Measurements from ENCODE around the gene ZNF263. TPM values are rescaled to one million over a fixed set of nuclear protein-coding genes. Genes with fewer than 3 reads are reported as not detected.
A peak's percentile ranks its signal among the peaks of the same experiment; 100 is the strongest.

The ZNF263 gene
- total RNA-seq = 34.9 TPM
- polyA plus RNA-seq (ENCODE audit: insufficient read depth in 1 of 8, insufficient read length in 8 of 8, low replicate concordance in 1 of 8) = 10 to 100 TPM; 23.3 to 30.3 (median 27.4) TPM
- long read RNA-seq, donor 1, partial matches to known transcripts = 0 of 3 reads
- long read RNA-seq, donor 1, other reads (novel, unspliced or antisense) = 0 of 3 reads
- long read RNA-seq, donor 2, partial matches to known transcripts = 0 of 1 reads
- long read RNA-seq, donor 2, other reads (novel, unspliced or antisense) = 0 of 1 reads
- long read RNA-seq, donor 3, partial matches to known transcripts = 0 of 4 reads
- long read RNA-seq, donor 3, other reads (novel, unspliced or antisense) = 0 of 4 reads
- long read RNA-seq, donor 4, partial matches to known transcripts = 0 of 4 reads
- long read RNA-seq, donor 4, other reads (novel, unspliced or antisense) = 0 of 4 reads
- long read RNA-seq, donor 5, partial matches to known transcripts = 0 of 10 reads
- long read RNA-seq, donor 5, other reads (novel, unspliced or antisense) = 6 of 10 reads
- long read RNA-seq, donor 6, partial matches to known transcripts = 0 of 7 reads
- long read RNA-seq, donor 6, other reads (novel, unspliced or antisense) = 0 of 7 reads
- long read RNA-seq, donor 7, partial matches to known transcripts = 0 of 5 reads
- long read RNA-seq, donor 7, other reads (novel, unspliced or antisense) = 0 of 5 reads
- long read RNA-seq, donor 8, partial matches to known transcripts = 6 of 9 reads
- long read RNA-seq, donor 8, other reads (novel, unspliced or antisense) = 0 of 9 reads
- long read RNA-seq, donor 9 = 0 reads
- long read RNA-seq, donor 10, partial matches to known transcripts = 5 of 10 reads
- long read RNA-seq, donor 10, other reads (novel, unspliced or antisense) = 0 of 10 reads
- long read RNA-seq, donor 11, partial matches to known transcripts = 0 of 2 reads
- long read RNA-seq, donor 11, other reads (novel, unspliced or antisense) = 0 of 2 reads

DNA sequence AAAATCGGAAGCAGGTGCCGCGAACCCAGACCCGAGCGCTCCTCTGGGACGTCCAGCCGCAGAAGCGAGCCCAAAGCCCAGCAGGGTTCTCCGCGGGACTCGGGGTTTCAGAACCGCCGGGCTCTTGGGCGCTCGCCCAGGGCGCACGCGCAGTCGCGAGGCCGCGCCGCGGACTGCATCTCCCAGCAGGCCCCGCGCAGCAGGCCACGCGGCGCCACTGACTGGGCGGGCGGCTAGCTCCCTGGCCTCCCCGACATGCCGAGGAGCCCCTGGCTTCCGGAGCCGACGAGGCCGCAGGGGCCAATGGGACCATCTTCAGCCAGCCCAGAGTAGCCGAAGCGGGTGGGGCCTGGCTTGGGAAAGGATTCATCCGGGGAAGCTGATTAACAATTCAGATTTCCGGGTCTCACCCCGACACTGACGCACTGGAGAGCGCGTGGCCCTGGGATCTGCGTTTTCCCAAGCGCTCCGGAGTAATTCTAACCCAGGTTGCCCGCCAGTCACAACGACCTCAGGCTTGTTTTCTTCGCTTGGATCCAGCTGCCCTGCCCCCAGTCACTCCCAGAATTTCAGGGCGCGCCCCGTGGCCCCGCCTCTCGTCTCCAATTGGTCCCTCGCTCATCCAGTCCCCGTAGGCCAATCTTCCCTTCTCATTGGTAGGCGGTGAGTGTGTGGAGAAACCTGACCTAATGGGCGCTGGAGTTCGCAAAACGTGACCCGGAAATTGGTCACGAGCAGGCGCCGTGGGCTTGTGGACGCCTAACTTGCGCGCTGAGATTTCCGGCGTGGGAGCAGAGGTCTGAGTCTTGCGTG lies at the start of gene ZNF263:
TSS of gene ZNF263 (plus strand) at position 762 of the 813 bp plus-strand sequence. CDS start 328 bp downstream, outside the sequence.
- peak within 1 kb of the TSS; percentile 71 for H3K4me3 ChIP-seq (ENCODE audit: low read length)
- H3K36me3 ChIP-seq (ENCODE audit: control insufficient read depth, insufficient read depth, low read length) = peaks cover 29% of the 10 kb centered on the region
- H3K9me3 ChIP-seq (replicated peaks; ENCODE audit: control insufficient read depth, low read depth, low read length) = peaks cover 23% of the 10 kb centered on the region
- peaks cover 22% of the 10 kb centered on the region for H3K4me1 ChIP-seq (ENCODE audit: control insufficient read depth, insufficient read depth, low read length)
- DNase-seq = peak; percentile 100
- under 1% methylated on average over 72 of the region's 72 CpGs for WGBS (ENCODE audit: insufficient coverage)
- H3K27ac ChIP-seq (ENCODE audit: low read length) = peak within 1 kb of the TSS; percentile 100
- H3K27me3 ChIP-seq (ENCODE audit: control insufficient read depth, insufficient read depth, low read length) = no peaks in the 10 kb centered on the region

DNA sequence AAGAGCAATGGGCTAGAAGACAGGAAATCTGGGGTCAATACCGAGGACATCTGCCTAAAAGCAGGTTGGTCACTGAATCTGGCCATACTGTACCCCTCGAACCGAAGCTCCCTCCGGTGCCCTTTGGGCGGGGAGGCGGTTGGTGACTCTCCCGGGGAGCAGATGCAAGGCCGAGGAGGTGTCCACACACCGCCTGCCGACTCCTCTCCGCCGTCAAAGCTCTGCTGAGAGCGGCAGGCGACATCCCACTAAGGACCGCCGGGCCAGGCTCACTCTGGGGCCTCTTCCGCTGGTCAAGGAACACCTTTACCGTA lies 48.8 kb upstream of the ZNF263 start:
- Histone ChIP-seq H3K27ac (ENCODE audit: low read length) (peak overlapping the region; percentile 98), H3K4me1 (ENCODE audit: control insufficient read depth, insufficient read depth, low read length) (peaks cover 9% of the 10 kb centered on the region), H3K36me3 (ENCODE audit: control insufficient read depth, insufficient read depth, low read length) (peaks cover 38% of the 10 kb centered on the region), H3K4me3 (ENCODE audit: low read length) (peak overlapping the region; percentile 98), H3K9me3 (replicated peaks; ENCODE audit: control insufficient read depth, low read depth, low read length) (peaks cover 12% of the 10 kb centered on the region), H3K27me3 (ENCODE audit: control insufficient read depth, insufficient read depth, low read length) (no peaks in the 10 kb centered on the region)
- under 1% methylated on average over 17 of the region's 18 CpGs for WGBS (ENCODE audit: insufficient coverage)
- DNase-seq = no peak

DNA sequence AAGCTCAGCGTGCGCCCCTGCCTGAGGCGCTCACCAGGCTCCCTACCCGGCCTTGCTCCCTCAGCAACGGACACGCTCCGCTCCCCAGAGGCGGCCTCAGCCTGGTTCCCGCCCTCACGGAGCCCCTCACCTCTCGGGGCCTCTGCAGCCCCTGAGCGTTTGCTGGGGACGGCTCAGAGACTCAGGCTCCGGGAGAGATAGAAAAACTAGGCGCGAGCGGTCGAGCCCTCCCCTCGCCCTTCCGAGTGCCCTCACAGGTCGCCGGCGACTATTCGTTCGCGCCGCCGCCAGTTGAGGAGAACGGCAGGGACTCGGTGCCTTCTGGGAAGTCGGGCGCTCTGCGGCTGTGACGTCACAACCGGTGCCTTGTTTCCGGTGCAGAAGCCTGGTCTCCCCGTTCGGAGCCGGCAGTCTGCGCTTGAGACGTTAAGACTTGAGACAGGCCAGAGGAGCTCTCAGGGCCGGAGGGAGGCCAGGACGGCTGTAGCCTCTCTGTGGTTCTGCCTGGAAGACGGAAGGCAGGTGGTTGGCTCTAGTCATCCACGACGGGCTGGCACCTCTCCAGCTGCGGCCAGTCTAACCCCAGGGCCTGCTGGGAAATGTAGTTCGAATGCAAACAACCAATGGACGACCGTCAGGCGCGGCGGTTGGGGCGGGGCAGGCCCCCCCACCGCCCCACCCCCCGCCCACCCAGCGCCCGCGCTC lies 48.3 kb upstream of the ZNF263 start, which contains the start of gene ZNF200:
TSS of gene ZNF200 (minus strand) at position 302 of the 705 bp plus-strand sequence. CDS start 1,403 bp downstream, outside the sequence.
- peak; percentile 98 for DNase-seq
- peaks cover 9% of the 10 kb centered on the region for H3K4me1 ChIP-seq (ENCODE audit: control insufficient read depth, insufficient read depth, low read length)
- H3K9me3 ChIP-seq (replicated peaks; ENCODE audit: control insufficient read depth, low read depth, low read length) = peaks cover 7% of the 10 kb centered on the region
- peaks cover 33% of the 10 kb centered on the region for H3K36me3 ChIP-seq (ENCODE audit: control insufficient read depth, insufficient read depth, low read length)
- H3K27ac ChIP-seq (ENCODE audit: low read length) = peak within 1 kb of the TSS; percentile 98
- H3K4me3 ChIP-seq (ENCODE audit: low read length) = peak within 1 kb of the TSS; percentile 98
- WGBS (ENCODE audit: insufficient coverage) = under 1% methylated on average over 47 of the region's 59 CpGs
- no peaks in the 10 kb centered on the region for H3K27me3 ChIP-seq (ENCODE audit: control insufficient read depth, insufficient read depth, low read length)

DNA sequence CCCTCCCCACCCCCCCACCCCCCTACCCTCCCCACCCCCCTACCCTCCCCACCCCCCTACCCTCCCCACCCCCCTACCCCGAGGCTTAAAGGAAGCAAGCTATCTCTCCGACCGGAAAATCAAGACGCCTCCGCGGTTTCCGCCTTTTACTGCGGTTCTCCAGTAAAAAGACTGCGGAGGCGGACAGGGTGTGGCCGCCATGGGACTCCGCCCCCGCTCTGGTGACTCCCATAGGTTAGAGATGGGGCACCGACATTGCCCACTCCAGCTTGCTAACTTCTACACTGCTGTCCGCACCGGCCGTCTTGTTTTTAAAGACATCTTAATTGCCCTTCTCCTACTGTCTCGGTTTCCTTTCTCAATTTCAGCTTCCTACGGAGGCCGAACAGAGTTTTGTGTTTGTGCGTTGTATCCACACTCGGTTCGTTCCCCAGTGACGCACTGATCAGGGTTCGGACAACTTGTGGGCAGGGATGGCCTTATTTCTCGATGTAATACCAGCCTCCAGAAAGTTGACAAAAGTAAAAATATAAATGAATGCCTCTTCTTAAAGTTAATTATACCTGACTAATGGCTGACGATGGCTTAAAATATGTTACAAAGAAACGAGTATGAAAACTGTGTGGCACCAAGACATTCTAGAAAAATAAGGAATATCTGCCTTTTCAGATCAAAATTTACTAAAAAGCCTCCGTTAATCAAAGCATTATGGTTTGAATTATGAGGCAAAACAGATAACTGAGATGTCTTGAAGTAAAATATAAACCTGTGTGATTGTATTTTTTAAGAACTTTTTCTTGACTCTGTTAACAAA lies 47.2 kb upstream of the ZNF263 start:
- Histone ChIP-seq H3K4me3 (ENCODE audit: low read length) (no peak overlapping the region), H3K4me1 (ENCODE audit: control insufficient read depth, insufficient read depth, low read length) (peaks cover 9% of the 10 kb centered on the region), H3K9me3 (replicated peaks; ENCODE audit: control insufficient read depth, low read depth, low read length) (peaks cover 5% of the 10 kb centered on the region), H3K27me3 (ENCODE audit: control insufficient read depth, insufficient read depth, low read length) (peaks cover 2% of the 10 kb centered on the region), H3K27ac (ENCODE audit: low read length) (no peak overlapping the region), H3K36me3 (ENCODE audit: control insufficient read depth, insufficient read depth, low read length) (peaks cover 25% of the 10 kb centered on the region)
- 82% methylated on average over 22 of the region's 29 CpGs for WGBS (ENCODE audit: insufficient coverage)
- DNase-seq = peak; percentile 15

DNA sequence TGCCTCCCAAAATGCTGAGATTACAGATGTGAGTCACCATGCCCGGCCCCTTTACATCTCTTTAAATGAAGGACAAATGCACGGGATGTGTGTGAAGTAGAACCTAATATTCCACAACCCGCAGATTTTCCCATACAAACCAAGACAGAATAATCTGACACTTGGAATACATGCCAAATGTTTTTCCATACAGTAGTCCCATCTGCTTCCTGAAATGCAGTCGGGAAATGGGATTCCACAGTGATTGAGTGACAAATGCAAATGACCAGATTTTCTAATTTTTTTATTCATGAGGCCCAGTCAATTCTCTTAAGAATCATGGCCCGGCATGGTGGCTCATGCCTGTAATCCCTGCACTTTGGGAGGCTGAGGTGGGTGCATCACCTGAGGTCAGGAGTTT lies 41.5 kb upstream of the ZNF263 start:
- DNase-seq = no peak
- no peak overlapping the region for H3K4me3 ChIP-seq (ENCODE audit: low read length)
- peaks cover 7% of the 10 kb centered on the region for H3K27me3 ChIP-seq (ENCODE audit: control insufficient read depth, insufficient read depth, low read length)
- WGBS (ENCODE audit: insufficient coverage) = 33% methylated on average over 1 of the region's 5 CpGs
- H3K4me1 ChIP-seq (ENCODE audit: control insufficient read depth, insufficient read depth, low read length) = no peaks in the 10 kb centered on the region
- no peaks in the 10 kb centered on the region for H3K9me3 ChIP-seq (replicated peaks; ENCODE audit: control insufficient read depth, low read depth, low read length)
- H3K36me3 ChIP-seq (ENCODE audit: control insufficient read depth, insufficient read depth, low read length) = no peaks in the 10 kb centered on the region
- no peak overlapping the region for H3K27ac ChIP-seq (ENCODE audit: low read length)

DNA sequence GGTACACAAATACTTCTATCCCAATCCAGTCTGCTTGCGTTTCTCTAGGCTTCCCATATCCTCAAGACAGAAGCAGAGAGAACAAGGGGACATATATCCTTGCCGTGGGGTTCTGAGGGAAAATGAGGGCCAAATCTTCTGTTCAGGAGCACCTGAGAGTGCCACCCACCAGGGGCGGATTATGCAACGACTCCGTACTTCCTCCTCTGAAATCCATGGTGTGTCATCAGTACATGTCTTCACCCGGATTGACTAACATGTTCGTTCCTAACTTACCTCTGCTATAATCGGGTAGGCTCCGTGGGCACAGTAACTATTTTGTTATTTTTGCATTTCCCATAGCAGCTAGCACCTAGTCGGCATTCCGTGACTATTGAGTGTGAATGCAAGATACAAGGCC lies 40.6 kb upstream of the ZNF263 start:
- H3K27ac ChIP-seq (ENCODE audit: low read length) = no peak overlapping the region

DNA sequence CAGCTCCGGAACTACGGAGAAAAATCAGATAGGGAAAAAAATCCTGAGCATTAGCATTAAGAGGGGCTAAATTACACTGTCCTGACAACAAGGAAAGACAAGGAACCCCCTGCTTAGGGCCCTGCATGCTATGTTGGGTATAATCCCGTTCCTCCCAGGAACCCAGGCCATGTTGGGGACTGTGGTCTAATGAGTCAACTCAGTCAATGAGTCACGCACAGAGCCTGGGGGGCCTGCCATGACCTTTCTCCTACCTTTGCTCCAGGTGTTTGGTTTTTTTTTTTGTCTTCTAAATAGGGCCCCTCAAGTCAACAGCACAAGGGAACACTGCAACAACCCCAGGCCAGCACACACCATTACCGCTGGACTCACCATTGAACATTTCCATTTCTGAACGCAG lies 39.4 kb upstream of the ZNF263 start:
- Histone ChIP-seq H3K27me3 (ENCODE audit: control insufficient read depth, insufficient read depth, low read length) (peaks cover 9% of the 10 kb centered on the region), H3K36me3 (ENCODE audit: control insufficient read depth, insufficient read depth, low read length) (no peaks in the 10 kb centered on the region), H3K27ac (ENCODE audit: low read length) (no peak overlapping the region)

More for the DNA sequence above, 40.6 kb upstream of the ZNF263 start:
- Histone ChIP-seq H3K9me3 (replicated peaks; ENCODE audit: control insufficient read depth, low read depth, low read length) (no peaks in the 10 kb centered on the region), H3K27me3 (ENCODE audit: control insufficient read depth, insufficient read depth, low read length) (peaks cover 7% of the 10 kb centered on the region), H3K36me3 (ENCODE audit: control insufficient read depth, insufficient read depth, low read length) (no peaks in the 10 kb centered on the region), H3K4me3 (ENCODE audit: low read length) (no peak overlapping the region), H3K4me1 (ENCODE audit: control insufficient read depth, insufficient read depth, low read length) (no peaks in the 10 kb centered on the region)
- no peak for DNase-seq
- 80% methylated on average over 10 of the region's 11 CpGs for WGBS (ENCODE audit: insufficient coverage)

DNA sequence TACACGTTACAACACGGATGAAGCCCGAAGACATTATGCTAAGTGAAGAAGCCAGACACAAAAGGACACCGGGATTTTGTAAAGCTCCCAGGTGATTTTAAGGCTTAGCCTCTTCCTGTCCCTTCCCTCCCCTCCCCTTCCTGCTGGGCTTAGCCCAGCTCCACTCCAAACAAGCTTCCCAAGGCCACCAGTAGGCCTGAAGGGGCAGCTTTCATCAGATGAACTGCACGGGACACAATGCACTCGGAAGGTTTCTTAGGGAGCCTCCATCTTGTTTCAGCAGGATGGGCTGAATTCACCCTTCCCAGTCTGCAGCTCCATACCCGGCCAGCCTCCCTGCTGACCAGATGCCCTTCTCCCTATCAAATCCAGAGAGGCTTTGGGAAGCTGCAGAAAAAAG lies 37.3 kb upstream of the ZNF263 start:
- no peak overlapping the region for H3K4me3 ChIP-seq (ENCODE audit: low read length)
- H3K27me3 ChIP-seq (ENCODE audit: control insufficient read depth, insufficient read depth, low read length) = peaks cover 8% of the 10 kb centered on the region
- no peaks in the 10 kb centered on the region for H3K4me1 ChIP-seq (ENCODE audit: control insufficient read depth, insufficient read depth, low read length)
- no peak for DNase-seq
- H3K36me3 ChIP-seq (ENCODE audit: control insufficient read depth, insufficient read depth, low read length) = no peaks in the 10 kb centered on the region
- H3K9me3 ChIP-seq (replicated peaks; ENCODE audit: control insufficient read depth, low read depth, low read length) = no peaks in the 10 kb centered on the region
- 63% methylated on average over 6 of the region's 7 CpGs for WGBS (ENCODE audit: insufficient coverage)
- no peak overlapping the region for H3K27ac ChIP-seq (ENCODE audit: low read length)

More for the DNA sequence above, 39.4 kb upstream of the ZNF263 start:
- H3K4me1 ChIP-seq (ENCODE audit: control insufficient read depth, insufficient read depth, low read length) = no peaks in the 10 kb centered on the region
- no peak overlapping the region for H3K4me3 ChIP-seq (ENCODE audit: low read length)
- no peak for DNase-seq
- 72% methylated on average over 2 of the region's 6 CpGs for WGBS (ENCODE audit: insufficient coverage)
- no peaks in the 10 kb centered on the region for H3K9me3 ChIP-seq (replicated peaks; ENCODE audit: control insufficient read depth, low read depth, low read length)
